Smooth muscle cell of the umbilical artery (primary cell): ENCODE results near the gene RAB6B. TPM values are rescaled to one million over a fixed set of nuclear protein-coding genes. Genes with fewer than 3 reads are reported as not detected.

Source experiments
- total RNA-seq: library from RNA; depleted of rRNA; stranded (reverse); fragments of >200 nt; gene quantifications from 2 replicates; pipeline ENCODE4 v1.2.3, GENCODE V29; 2014

Gene RAB6B
- 0.30 and 1.6 TPM in 2 replicates for total RNA-seq

GRCh38 chr3:133895208-133896001 lies at the start of gene RAB6B:
Gene RAB6B (minus strand): TSS chr3:133895882. CDS start chr3:133895466, 416 bp downstream.

GRCh38 chr3:133805702-133806475 lies 89.8 kb downstream of the RAB6B start, which contains the start of gene SRPRB:
Gene SRPRB (plus strand): TSS chr3:133805815. CDS start chr3:133805849, 34 bp downstream.

Other genes starting within 250 kb of the RAB6B start
- gene TOPBP1, start 233.9 kb downstream of the RAB6B start, total RNA-seq, result 19.3 and 35.8 TPM in 2 replicates
- gene TF, start 149.5 kb downstream of the RAB6B start, total RNA-seq, result under 0.01 and 0.14 TPM in 2 replicates
- 97.6 and 131 TPM in 2 replicates for gene SRPRB, start 90.1 kb downstream of the RAB6B start, total RNA-seq
- gene SLCO2A1, start 134.0 kb upstream of the RAB6B start, total RNA-seq, result not detected in 2 replicates